DOHH2 (cell line): ENCODE measurements around the gene STAT2.
"Not testable (repeated sequence)": the region's sequence is repeated elsewhere in the genome, so short reads cannot be mapped to it uniquely, and the experiment has no call there.

Experiments
- EZH2phosphoT487 ChIP-seq: fragments of 200-600 bp; sonication (generic); IDR thresholded peaks from 2 replicates; pipeline ENCODE4 v1.6.1; 2017; ENCODE audit warnings: borderline replicate concordance, mild to moderate bottlenecking, antibody characterized with exemption, low read length, moderate library complexity, mixed read lengths
- TF ChIP-seq, protein P1 (sequence below): fragments of 200-600 bp; sonication (generic); IDR thresholded peaks from one replicate; pipeline ENCODE4 v1.5.1; 2014; ENCODE audit warnings: antibody characterized with exemption, mild to moderate bottlenecking, low read depth, low read length; ENCODE audit not compliant: poor library complexity, severe bottlenecking

DNA sequence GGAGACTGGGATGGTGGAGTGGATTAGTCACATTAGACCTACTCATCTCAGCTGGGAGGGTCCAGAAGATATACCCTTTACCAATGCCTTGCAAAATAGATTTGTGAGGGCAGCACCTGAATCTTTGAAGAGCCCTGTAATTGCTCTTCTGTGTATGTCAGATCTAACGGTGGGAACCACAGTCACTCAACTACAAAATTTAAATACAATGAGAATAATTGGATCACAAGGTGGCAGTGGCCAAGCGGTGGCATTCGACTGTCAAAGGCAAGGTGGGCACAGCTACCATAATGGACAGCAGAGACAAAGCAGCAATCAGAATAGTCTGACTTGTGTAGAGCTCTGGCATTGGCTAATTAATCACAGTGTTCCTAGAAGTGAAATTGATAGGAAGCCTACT is 39.6 kb upstream of the STAT2 start:
- TF ChIP-seq, protein P1, sequence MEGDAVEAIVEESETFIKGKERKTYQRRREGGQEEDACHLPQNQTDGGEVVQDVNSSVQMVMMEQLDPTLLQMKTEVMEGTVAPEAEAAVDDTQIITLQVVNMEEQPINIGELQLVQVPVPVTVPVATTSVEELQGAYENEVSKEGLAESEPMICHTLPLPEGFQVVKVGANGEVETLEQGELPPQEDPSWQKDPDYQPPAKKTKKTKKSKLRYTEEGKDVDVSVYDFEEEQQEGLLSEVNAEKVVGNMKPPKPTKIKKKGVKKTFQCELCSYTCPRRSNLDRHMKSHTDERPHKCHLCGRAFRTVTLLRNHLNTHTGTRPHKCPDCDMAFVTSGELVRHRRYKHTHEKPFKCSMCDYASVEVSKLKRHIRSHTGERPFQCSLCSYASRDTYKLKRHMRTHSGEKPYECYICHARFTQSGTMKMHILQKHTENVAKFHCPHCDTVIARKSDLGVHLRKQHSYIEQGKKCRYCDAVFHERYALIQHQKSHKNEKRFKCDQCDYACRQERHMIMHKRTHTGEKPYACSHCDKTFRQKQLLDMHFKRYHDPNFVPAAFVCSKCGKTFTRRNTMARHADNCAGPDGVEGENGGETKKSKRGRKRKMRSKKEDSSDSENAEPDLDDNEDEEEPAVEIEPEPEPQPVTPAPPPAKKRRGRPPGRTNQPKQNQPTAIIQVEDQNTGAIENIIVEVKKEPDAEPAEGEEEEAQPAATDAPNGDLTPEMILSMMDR: not testable (repeated sequence)
- TF ChIP-seq EZH2phosphoT487: not testable (repeated sequence)
